Left ventricle myocardium superior (tissue), 1 donor: ENCODE results near the gene TSPAN2. TPM values are rescaled to one million over a fixed set of nuclear protein-coding genes. Genes with fewer than 3 reads are reported as not detected.

Source experiments
- total RNA-seq: library from RNA; stranded (reverse); fragmentation: NEBNext Ultra II Directional; extraction: Animal tissue kit (Norgen Biotek cat#: 25700); gene quantifications from one replicate; pipeline ENCODE4 v1.2.1, GENCODE V29; 2021
- donor health status: DM: no; HTN: yes; CAD: no; lungs with severe emphysema.

TSPAN2 gene
- total RNA-seq, 1 donor from 2014 or later: 6.2 TPM

Other genes starting within 250 kb of the TSPAN2 start
- not detected for gene SYCP1, start 234.6 kb downstream of the TSPAN2 start, total RNA-seq
- not detected for gene TSHB, start 59.7 kb downstream of the TSPAN2 start, total RNA-seq
- gene NGF, start 248.7 kb upstream of the TSPAN2 start, total RNA-seq: 3.2 TPM